ENCODE measurements around the gene PPARD. TPM values are rescaled to one million over a fixed set of nuclear protein-coding genes. Genes with fewer than 3 reads are reported as not detected.
A peak's percentile ranks its signal among the peaks of the same experiment; 100 is the strongest.

The PPARD gene
- polyA plus RNA-seq, 1 experiment = 26.9 TPM

DNA sequence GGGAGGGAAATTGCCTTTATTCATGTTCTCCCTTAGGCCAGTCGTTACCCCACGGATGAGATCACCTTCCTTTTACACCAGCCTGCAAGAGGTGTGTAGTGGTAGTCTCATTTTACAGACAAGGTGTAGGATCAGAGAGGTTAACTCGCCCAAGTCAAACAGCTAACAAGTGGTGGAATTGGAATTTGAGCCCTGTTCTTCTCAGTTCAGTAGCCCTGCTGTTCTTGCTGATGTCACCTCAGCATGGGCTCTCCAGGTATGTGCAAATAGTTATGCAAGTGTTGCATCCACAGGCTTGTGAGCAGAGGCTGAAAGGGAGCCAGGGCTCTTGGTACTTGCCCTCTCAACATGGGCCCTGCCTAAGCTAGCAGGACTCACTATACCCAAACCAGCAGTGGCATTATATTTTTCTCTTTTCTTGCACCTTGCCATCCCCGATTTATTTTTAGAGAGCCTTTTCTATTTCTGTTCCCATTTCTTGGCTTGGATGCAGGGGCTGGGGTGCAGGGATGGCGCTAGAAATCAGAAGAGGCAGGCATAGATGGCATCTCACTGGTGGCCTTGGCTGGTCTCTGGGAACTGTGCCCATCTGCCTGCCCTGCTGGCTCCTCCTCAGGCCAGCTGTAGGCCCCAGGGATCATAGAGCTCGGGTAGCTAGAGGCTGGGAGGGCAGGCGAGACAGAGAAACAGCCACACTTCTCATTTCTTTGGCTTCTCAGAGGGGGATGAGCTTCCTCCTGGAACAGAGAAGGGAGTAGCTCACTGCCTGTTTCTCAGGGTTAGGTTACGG is 18.2 kb downstream of the PPARD start:
- no peaks in the 10 kb centered on the region for H3K27me3 ChIP-seq (ENCODE audit: control insufficient read depth, insufficient read depth, low read length)
- POLR2A ChIA-PET = interaction anchor here (0.6 kb wide), 1 partner anchor 65 kb away, joined by 3 read pairs; no protein-coding TSS in a partner anchor
- TF ChIP-seq, protein P1, sequence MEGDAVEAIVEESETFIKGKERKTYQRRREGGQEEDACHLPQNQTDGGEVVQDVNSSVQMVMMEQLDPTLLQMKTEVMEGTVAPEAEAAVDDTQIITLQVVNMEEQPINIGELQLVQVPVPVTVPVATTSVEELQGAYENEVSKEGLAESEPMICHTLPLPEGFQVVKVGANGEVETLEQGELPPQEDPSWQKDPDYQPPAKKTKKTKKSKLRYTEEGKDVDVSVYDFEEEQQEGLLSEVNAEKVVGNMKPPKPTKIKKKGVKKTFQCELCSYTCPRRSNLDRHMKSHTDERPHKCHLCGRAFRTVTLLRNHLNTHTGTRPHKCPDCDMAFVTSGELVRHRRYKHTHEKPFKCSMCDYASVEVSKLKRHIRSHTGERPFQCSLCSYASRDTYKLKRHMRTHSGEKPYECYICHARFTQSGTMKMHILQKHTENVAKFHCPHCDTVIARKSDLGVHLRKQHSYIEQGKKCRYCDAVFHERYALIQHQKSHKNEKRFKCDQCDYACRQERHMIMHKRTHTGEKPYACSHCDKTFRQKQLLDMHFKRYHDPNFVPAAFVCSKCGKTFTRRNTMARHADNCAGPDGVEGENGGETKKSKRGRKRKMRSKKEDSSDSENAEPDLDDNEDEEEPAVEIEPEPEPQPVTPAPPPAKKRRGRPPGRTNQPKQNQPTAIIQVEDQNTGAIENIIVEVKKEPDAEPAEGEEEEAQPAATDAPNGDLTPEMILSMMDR (IDR thresholded peaks at IDR 0.05; ENCODE audit: low read depth, low read length) = no peak
- no peaks in the 10 kb centered on the region for H3K9me3 ChIP-seq (ENCODE audit: control insufficient read depth, insufficient read depth, low read length)
- H3K4me3 ChIP-seq (ENCODE audit: low read depth, low read length) = no peak overlapping the region
- no peak for DNase-seq (ENCODE audit: low read depth, low spot score)
- CTCF ChIA-PET = interaction anchor here (0.5 to 1.9 kb wide), 4 partner anchors 9 to 107 kb away, joined by 3 to 8 read pairs (median 4); partner anchors contain the start of gene PPARD
- H3K27ac ChIP-seq (ENCODE audit: low read depth, low read length) = no peak overlapping the region

DNA sequence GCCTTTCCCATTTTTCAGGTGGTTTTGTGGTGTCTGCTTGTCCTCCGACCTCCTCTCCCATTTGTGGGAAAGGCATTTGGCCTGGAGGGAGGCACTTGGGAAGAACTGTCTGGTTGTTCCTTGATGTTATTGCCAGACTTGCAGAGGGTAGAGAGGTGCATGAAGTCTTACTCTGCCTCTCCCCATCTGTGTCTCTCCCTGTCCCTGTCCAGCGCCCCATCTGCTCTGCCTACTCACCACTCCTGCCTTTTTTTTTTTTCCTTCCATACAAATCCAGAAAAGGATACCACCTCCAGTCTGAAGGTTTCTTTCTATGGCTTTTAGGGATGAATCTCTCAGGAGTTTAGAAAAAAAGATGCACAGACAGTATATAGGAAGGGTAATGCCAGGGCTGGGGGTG is 19.8 kb downstream of the PPARD start:
- no peak overlapping the region for H3K4me3 ChIP-seq (ENCODE audit: low read depth, low read length)
- H3K9me3 ChIP-seq (ENCODE audit: control insufficient read depth, insufficient read depth, low read length) = no peaks in the 10 kb centered on the region
- TF ChIP-seq, protein P1 (IDR thresholded peaks at IDR 0.05; ENCODE audit: low read depth, low read length) = no peak
- no peaks in the 10 kb centered on the region for H3K27me3 ChIP-seq (ENCODE audit: control insufficient read depth, insufficient read depth, low read length)
- ChIA-PET POLR2A (no interaction called here), CTCF (interaction anchor here (0.6 to 1.6 kb wide), 2 partner anchors 20 to 105 kb away, joined by 3 to 4 read pairs; partner anchors contain the start of gene PPARD)
- no peak for DNase-seq (ENCODE audit: low read depth, low spot score)
- no peak overlapping the region for H3K27ac ChIP-seq (ENCODE audit: low read depth, low read length)

- no peak overlapping the region for H3K4me3 ChIP-seq (ENCODE audit: low read depth, low read length)
- ChIA-PET POLR2A (no interaction called here), CTCF (interaction anchor here (0.8 kb wide), 1 partner anchor 52 kb away, joined by 3 read pairs; no protein-coding TSS in a partner anchor)
- no peaks in the 10 kb centered on the region for H3K9me3 ChIP-seq (ENCODE audit: control insufficient read depth, insufficient read depth, low read length)
- H3K27ac ChIP-seq (ENCODE audit: low read depth, low read length) = peak overlapping the region; percentile 2
- TF ChIP-seq, protein P1 (IDR thresholded peaks at IDR 0.05; ENCODE audit: low read depth, low read length) = no peak
- no peaks in the 10 kb centered on the region for H3K27me3 ChIP-seq (ENCODE audit: control insufficient read depth, insufficient read depth, low read length)
- DNase-seq (ENCODE audit: low read depth, low spot score) = no peak
Measured at GRCh38 chr6:35363293-35363750, 21.0 kb downstream of the PPARD start.

DNA sequence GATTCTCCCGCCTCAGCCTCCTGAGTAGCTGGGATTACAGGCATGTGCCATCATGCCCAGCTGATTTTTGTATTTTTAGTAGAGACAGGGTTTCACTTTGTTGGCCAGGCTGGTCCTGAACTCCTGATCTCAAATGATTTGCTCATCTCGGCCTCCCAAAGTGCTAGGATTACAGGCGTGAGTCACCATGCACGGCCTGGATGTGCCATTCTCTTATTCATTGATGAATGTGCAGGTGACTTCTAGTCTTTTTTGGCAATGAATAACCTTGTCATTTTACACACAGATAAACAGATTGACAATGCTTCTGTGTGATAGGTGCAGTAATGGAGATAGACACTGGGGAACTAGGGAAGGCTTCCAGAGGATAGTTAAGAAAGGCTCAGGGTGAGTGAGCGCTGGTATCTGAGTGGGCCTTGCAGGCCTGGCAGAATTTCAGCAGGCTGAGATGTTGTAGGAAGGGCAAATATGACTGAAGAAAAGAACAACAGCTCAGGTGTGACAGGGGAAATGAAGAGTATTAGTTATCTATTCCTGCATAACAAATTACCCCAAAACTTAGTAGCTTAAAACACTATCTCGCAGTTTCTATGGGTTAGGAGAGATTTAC is 23.3 kb downstream of the PPARD start:
- Histone ChIP-seq H3K27ac (ENCODE audit: low read depth, low read length) (no peak overlapping the region), H3K9me3 (ENCODE audit: control insufficient read depth, insufficient read depth, low read length) (no peaks in the 10 kb centered on the region), H3K4me3 (ENCODE audit: low read depth, low read length) (no peak overlapping the region), H3K27me3 (ENCODE audit: control insufficient read depth, insufficient read depth, low read length) (no peaks in the 10 kb centered on the region)
- TF ChIP-seq, protein P1 (IDR thresholded peaks at IDR 0.05; ENCODE audit: low read depth, low read length) = no peak
- POLR2A ChIA-PET = no interaction called here
- CTCF ChIA-PET = no interaction called here
- no peak for DNase-seq (ENCODE audit: low read depth, low spot score)

- CTCF ChIA-PET = no interaction called here
- no peak for DNase-seq (ENCODE audit: low read depth, low spot score)
- POLR2A ChIA-PET = no interaction called here
- no peak overlapping the region for H3K27ac ChIP-seq (ENCODE audit: low read depth, low read length)
- H3K4me3 ChIP-seq (ENCODE audit: low read depth, low read length) = no peak overlapping the region
- TF ChIP-seq, protein P1 (IDR thresholded peaks at IDR 0.05; ENCODE audit: low read depth, low read length) = no peak
- no peaks in the 10 kb centered on the region for H3K9me3 ChIP-seq (ENCODE audit: control insufficient read depth, insufficient read depth, low read length)
- no peaks in the 10 kb centered on the region for H3K27me3 ChIP-seq (ENCODE audit: control insufficient read depth, insufficient read depth, low read length)
Measured at GRCh38 chr6:35366204-35366596, 23.8 kb downstream of the PPARD start.
